ENCODE data around the gene AP2A1.

The AP2A1 gene

GRCh38 chr19:49744946-49745381, 21.8 kb upstream of the AP2A1 start:
- Histone ChIP-seq H3K4me1 (ENCODE audit: control insufficient read depth, insufficient read depth, low read length) (0 out of 2 replicates have a peak, but pooled peaks cover 3% of the 10 kb centered on the region), H3K9me3 (ENCODE audit: control insufficient read depth, insufficient read depth, low read length) (no peaks in the 10 kb centered on the region), H3K27me3 (ENCODE audit: control insufficient read depth, insufficient read depth, low read length) (no peaks in the 10 kb centered on the region), H3K27ac (ENCODE audit: low read length) (no peak overlapping the region), H3K36me3 (ENCODE audit: control insufficient read depth, insufficient read depth, low read length) (no peaks in the 10 kb centered on the region), H3K4me3 (ENCODE audit: low read length) (no peak overlapping the region)
- no CpG with 5 or more reads among the region's 23 CpGs for WGBS (ENCODE audit: insufficient coverage, insufficient read length)
- peak; percentile 39 for DNase-seq (ENCODE audit: low read depth, low spot score)

- Histone ChIP-seq H3K9me3 (ENCODE audit: control insufficient read depth, insufficient read depth, low read length) (no peaks in the 10 kb centered on the region), H3K27ac (ENCODE audit: low read length) (no peak overlapping the region), H3K36me3 (ENCODE audit: control insufficient read depth, insufficient read depth, low read length) (no peaks in the 10 kb centered on the region), H3K4me1 (ENCODE audit: control insufficient read depth, insufficient read depth, low read length) (0 out of 2 replicates have a peak, but pooled peaks cover 3% of the 10 kb centered on the region), H3K4me3 (ENCODE audit: low read length) (no peak overlapping the region), H3K27me3 (ENCODE audit: control insufficient read depth, insufficient read depth, low read length) (no peaks in the 10 kb centered on the region)
- peak; percentile 89 for DNase-seq (ENCODE audit: low read depth, low spot score)
- WGBS (ENCODE audit: insufficient coverage, insufficient read length), result no CpG with 5 or more reads among the region's 52 CpGs
These were observed 20.4 kb upstream of the AP2A1 start for GRCh38 chr19:49746206-49746958.

- no CpG with 5 or more reads among the region's 6 CpGs for WGBS (ENCODE audit: insufficient coverage, insufficient read length)
- Histone ChIP-seq H3K4me3 (ENCODE audit: low read length) (no peak overlapping the region), H3K27ac (ENCODE audit: low read length) (no peak overlapping the region), H3K36me3 (ENCODE audit: control insufficient read depth, insufficient read depth, low read length) (no peaks in the 10 kb centered on the region), H3K4me1 (ENCODE audit: control insufficient read depth, insufficient read depth, low read length) (0 out of 2 replicates have a peak, but pooled peaks cover 3% of the 10 kb centered on the region), H3K27me3 (ENCODE audit: control insufficient read depth, insufficient read depth, low read length) (no peaks in the 10 kb centered on the region), H3K9me3 (ENCODE audit: control insufficient read depth, insufficient read depth, low read length) (no peaks in the 10 kb centered on the region)
- DNase-seq (ENCODE audit: low read depth, low spot score), result no peak
These were observed 17.6 kb upstream of the AP2A1 start for GRCh38 chr19:49749055-49749716.

DNA sequence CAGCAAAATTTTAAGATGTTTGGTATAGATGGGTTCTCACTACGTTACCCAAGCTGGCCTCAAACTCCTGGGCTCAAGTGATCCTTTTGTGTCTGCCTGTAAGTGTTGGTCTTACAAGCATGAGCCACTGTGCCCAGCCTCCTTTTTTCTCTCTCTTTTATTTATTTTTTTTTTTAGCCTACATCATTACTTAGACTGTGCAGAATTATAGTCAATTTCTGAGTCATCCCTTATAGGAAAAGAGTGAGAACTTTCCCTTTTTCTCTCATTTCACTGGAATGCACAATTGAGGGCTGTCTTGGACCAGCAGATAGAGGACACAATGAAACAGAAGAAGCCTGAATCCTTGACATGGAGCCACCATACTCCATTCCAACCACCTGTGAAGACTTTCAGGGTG, 17.0 kb upstream of the AP2A1 start:
- Histone ChIP-seq H3K9me3 (ENCODE audit: control insufficient read depth, insufficient read depth, low read length) (no peaks in the 10 kb centered on the region), H3K36me3 (ENCODE audit: control insufficient read depth, insufficient read depth, low read length) (no peaks in the 10 kb centered on the region), H3K27ac (ENCODE audit: low read length) (no peak overlapping the region), H3K27me3 (ENCODE audit: control insufficient read depth, insufficient read depth, low read length) (no peaks in the 10 kb centered on the region), H3K4me3 (ENCODE audit: low read length) (no peak overlapping the region), H3K4me1 (ENCODE audit: control insufficient read depth, insufficient read depth, low read length) (0 out of 2 replicates have a peak, but pooled peaks cover 3% of the 10 kb centered on the region)
- no peak for DNase-seq (ENCODE audit: low read depth, low spot score)
- WGBS (ENCODE audit: insufficient coverage, insufficient read length), result no CpG with 5 or more reads among the region's 1 CpG

DNA sequence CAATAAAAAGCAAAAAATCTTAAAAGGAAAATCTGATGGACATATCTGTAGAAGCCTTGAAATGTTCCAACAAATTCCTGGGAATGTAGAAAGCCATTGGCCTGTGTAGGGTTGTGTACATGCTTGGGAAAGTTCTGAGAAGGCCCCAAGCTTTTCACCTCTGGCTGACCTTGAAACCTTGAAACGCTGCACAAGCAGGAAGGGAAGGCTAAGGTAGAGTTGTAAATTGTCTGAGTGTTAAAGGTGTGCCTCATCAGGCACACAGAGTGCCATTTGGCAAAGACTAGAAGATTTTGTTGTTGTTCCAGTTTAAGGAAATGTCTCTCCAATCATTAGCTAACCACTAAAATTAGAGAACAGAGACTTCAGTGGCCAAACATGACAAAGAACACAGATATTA, 14.1 kb upstream of the AP2A1 start:
- Histone ChIP-seq H3K36me3 (ENCODE audit: control insufficient read depth, insufficient read depth, low read length) (no peaks in the 10 kb centered on the region), H3K4me1 (ENCODE audit: control insufficient read depth, insufficient read depth, low read length) (no peaks in the 10 kb centered on the region), H3K27ac (ENCODE audit: low read length) (no peak overlapping the region), H3K9me3 (ENCODE audit: control insufficient read depth, insufficient read depth, low read length) (no peaks in the 10 kb centered on the region; the same call in 1 of the 2 replicates), H3K27me3 (ENCODE audit: control insufficient read depth, insufficient read depth, low read length) (no peaks in the 10 kb centered on the region), H3K4me3 (ENCODE audit: low read length) (no peak overlapping the region)
- no CpG with 5 or more reads among the region's 1 CpG for WGBS (ENCODE audit: insufficient coverage, insufficient read length)
- no peak for DNase-seq (ENCODE audit: low read depth, low spot score)

GRCh38 chr19:49755956-49756355, 10.8 kb upstream of the AP2A1 start:
- no peaks in the 10 kb centered on the region for H3K36me3 ChIP-seq (ENCODE audit: control insufficient read depth, insufficient read depth, low read length)
- no peak for DNase-seq (ENCODE audit: low read depth, low spot score)
- whole genome bisulfite sequencing (ENCODE audit: insufficient coverage, insufficient read length), result no CpG with 5 or more reads among the region's 3 CpGs
- no peak overlapping the region for H3K27ac ChIP-seq (ENCODE audit: low read length)
- H3K9me3 ChIP-seq (ENCODE audit: control insufficient read depth, insufficient read depth, low read length), result no peaks in the 10 kb centered on the region; the same call in 1 of the 2 replicates
- H3K4me1 ChIP-seq (ENCODE audit: control insufficient read depth, insufficient read depth, low read length), result no peaks in the 10 kb centered on the region
- no peak overlapping the region for H3K4me3 ChIP-seq (ENCODE audit: low read length)
- H3K27me3 ChIP-seq (ENCODE audit: control insufficient read depth, insufficient read depth, low read length), result no peaks in the 10 kb centered on the region

GRCh38 chr19:49758292-49758691, 8.5 kb upstream of the AP2A1 start:
- Histone ChIP-seq H3K4me3 (ENCODE audit: low read length) (no peak overlapping the region), H3K4me1 (ENCODE audit: control insufficient read depth, insufficient read depth, low read length) (no peaks in the 10 kb centered on the region), H3K27me3 (ENCODE audit: control insufficient read depth, insufficient read depth, low read length) (no peaks in the 10 kb centered on the region), H3K27ac (ENCODE audit: low read length) (no peak overlapping the region), H3K36me3 (ENCODE audit: control insufficient read depth, insufficient read depth, low read length) (no peaks in the 10 kb centered on the region), H3K9me3 (ENCODE audit: control insufficient read depth, insufficient read depth, low read length) (no peaks in the 10 kb centered on the region; the same call in 1 of the 2 replicates)
- WGBS (ENCODE audit: insufficient coverage, insufficient read length), result no CpG with 5 or more reads among the region's 7 CpGs
- DNase-seq (ENCODE audit: low read depth, low spot score), result no peak

DNA sequence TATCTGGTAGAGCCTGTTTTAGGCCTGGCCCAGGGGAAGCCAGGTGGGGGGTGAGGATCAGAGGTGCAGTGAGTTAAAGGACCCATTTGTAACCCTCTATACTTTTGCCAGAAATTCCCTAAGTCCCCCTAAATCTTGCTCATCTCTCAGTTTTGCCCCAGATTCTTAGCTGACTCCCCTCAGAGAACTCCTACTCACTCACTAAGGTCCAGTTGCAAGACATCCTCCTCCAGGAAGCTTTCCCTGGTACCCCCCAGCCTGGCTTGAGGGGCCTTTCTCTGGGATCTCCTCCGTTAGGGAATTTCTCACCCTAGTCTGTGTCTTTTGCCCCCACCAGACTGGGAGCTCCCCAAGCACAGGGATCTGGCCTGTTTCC, 5.6 kb upstream of the AP2A1 start:
- Histone ChIP-seq H3K27me3 (ENCODE audit: control insufficient read depth, insufficient read depth, low read length) (no peaks in the 10 kb centered on the region), H3K36me3 (ENCODE audit: control insufficient read depth, insufficient read depth, low read length) (no peaks in the 10 kb centered on the region), H3K9me3 (ENCODE audit: control insufficient read depth, insufficient read depth, low read length) (no peaks in the 10 kb centered on the region; the same call in 1 of the 2 replicates), H3K4me3 (ENCODE audit: low read length) (no peak overlapping the region), H3K27ac (ENCODE audit: low read length) (no peak overlapping the region), H3K4me1 (ENCODE audit: control insufficient read depth, insufficient read depth, low read length) (no peaks in the 10 kb centered on the region)
- DNase-seq (ENCODE audit: low read depth, low spot score), result no peak
- WGBS (ENCODE audit: insufficient coverage, insufficient read length), result no CpG with 5 or more reads among the region's 1 CpG

- H3K36me3 ChIP-seq (ENCODE audit: control insufficient read depth, insufficient read depth, low read length), result no peaks in the 10 kb centered on the region
- DNase-seq (ENCODE audit: low read depth, low spot score), result no peak
- H3K27ac ChIP-seq (ENCODE audit: low read length), result no peak overlapping the region
- H3K27me3 ChIP-seq (ENCODE audit: control insufficient read depth, insufficient read depth, low read length), result no peaks in the 10 kb centered on the region
- H3K4me3 ChIP-seq (ENCODE audit: low read length), result no peak overlapping the region
- no CpG with 5 or more reads among the region's 16 CpGs for WGBS (ENCODE audit: insufficient coverage, insufficient read length)
- no peaks in the 10 kb centered on the region for H3K4me1 ChIP-seq (ENCODE audit: control insufficient read depth, insufficient read depth, low read length)
- no peaks in the 10 kb centered on the region for H3K9me3 ChIP-seq (ENCODE audit: control insufficient read depth, insufficient read depth, low read length)
These were observed 5.0 kb upstream of the AP2A1 start for GRCh38 chr19:49761625-49762311.

- WGBS (ENCODE audit: insufficient coverage, insufficient read length), result no CpG with 5 or more reads among the region's 6 CpGs
- Histone ChIP-seq H3K9me3 (ENCODE audit: control insufficient read depth, insufficient read depth, low read length) (no peaks in the 10 kb centered on the region), H3K36me3 (ENCODE audit: control insufficient read depth, insufficient read depth, low read length) (no peaks in the 10 kb centered on the region), H3K4me1 (ENCODE audit: control insufficient read depth, insufficient read depth, low read length) (no peaks in the 10 kb centered on the region), H3K27ac (ENCODE audit: low read length) (no peak within 1 kb of the TSS), H3K4me3 (ENCODE audit: low read length) (no peak within 1 kb of the TSS), H3K27me3 (ENCODE audit: control insufficient read depth, insufficient read depth, low read length) (no peaks in the 10 kb centered on the region)
- no peak for DNase-seq (ENCODE audit: low read depth, low spot score)
These were observed 3.6 kb upstream of the AP2A1 start, which contains the start of gene TSKS for GRCh38 chr19:49763230-49763629. TSS of gene TSKS (minus strand) at chr19:49763306. CDS start at chr19:49763247, 59 bp downstream.

Measured in iPS DF 6.9 (cell line).